Measurements from ENCODE around the gene APBB2. TPM values are rescaled to one million over a fixed set of nuclear protein-coding genes. Genes with fewer than 3 reads are reported as not detected.

Gene APBB2
- total and polyA plus RNA-seq, 2 experiments from 2014 or later, result 35.8 to 74.8 TPM

DNA sequence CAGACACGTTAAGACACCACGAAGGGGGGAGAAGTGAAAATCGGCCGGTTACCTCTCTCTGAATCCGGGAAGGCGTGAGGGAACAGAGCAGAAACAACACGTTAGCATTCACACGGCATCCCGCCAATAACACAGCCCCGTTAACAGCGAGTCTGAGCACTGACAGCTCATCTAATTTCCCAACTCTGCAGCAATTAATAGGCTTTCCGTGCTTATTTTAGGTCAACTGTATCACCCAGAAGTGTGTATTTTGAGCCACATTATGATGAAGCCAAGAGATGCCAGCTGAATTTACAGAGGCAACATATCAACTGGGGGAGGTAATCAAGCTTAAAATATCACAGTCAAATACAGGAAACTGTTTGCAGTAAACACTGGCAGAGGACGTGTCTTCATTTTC lies 372.0 kb downstream of the APBB2 start:
- Mint-ChIP-seq H3K4me3 (no peak overlapping the region), H3K27me3 (ENCODE audit: insufficient read depth, low read depth, poor library complexity) (peaks cover 1% of the 10 kb centered on the region), H3K27ac (no peak overlapping the region), H3K9me3 (no peaks in the 10 kb centered on the region), H3K4me1 (peaks cover 27% of the 10 kb centered on the region), H3K36me3 (ENCODE audit: low read depth) (peaks cover 9% of the 10 kb centered on the region; the same call in 2 of the 3 replicates)
- 0 out of 2 replicates have a peak overlapping the region, but pooled peaks have one; percentile 52 for H3K27ac ChIP-seq (ENCODE audit: low read depth)
- DNase-seq (ENCODE audit: low spot score), result no peak
- peaks cover 5% of the 10 kb centered on the region for H3K36me3 ChIP-seq (ENCODE audit: insufficient read depth)
- H2AFZ ChIP-seq, result no peak overlapping the region
- peaks cover 71% of the 10 kb centered on the region for H3K79me2 ChIP-seq (replicated peaks; ENCODE audit: insufficient read depth)
- ATAC-seq, result no peak
- no peaks in the 10 kb centered on the region for H3K9me2 ChIP-seq (ENCODE audit: insufficient read depth)
- H3K4me2 ChIP-seq, result no peak overlapping the region
- TF ChIP-seq STAT1 (IDR thresholded peaks at IDR 0.05; ENCODE audit: unreplicated experiment) (no peak), ZNF462 (CRISPR knock-in tag; IDR thresholded peaks at IDR 0.05) (no peak), EZH2 (IDR thresholded peaks at IDR 0.05; ENCODE audit: low read depth, unreplicated experiment) (no peak), ZNF114 (CRISPR knock-in tag; IDR thresholded peaks at IDR 0.05) (no peak), POLR2AphosphoS5 (IDR thresholded peaks at IDR 0.05; ENCODE audit: low read depth) (no peak), EZH2phosphoT487 (IDR thresholded peaks at IDR 0.05; ENCODE audit: unreplicated experiment) (no peak), ETS1 (IDR thresholded peaks at IDR 0.05) (no peak), NANOG (IDR thresholded peaks at IDR 0.05; ENCODE audit: borderline replicate concordance) (no peak), JUNB (IDR thresholded peaks at IDR 0.05; ENCODE audit: unreplicated experiment) (no peak), ZNF331 (CRISPR knock-in tag; IDR thresholded peaks at IDR 0.05; ENCODE audit: low read depth) (no peak)
- TF ChIP-seq, protein P1, sequence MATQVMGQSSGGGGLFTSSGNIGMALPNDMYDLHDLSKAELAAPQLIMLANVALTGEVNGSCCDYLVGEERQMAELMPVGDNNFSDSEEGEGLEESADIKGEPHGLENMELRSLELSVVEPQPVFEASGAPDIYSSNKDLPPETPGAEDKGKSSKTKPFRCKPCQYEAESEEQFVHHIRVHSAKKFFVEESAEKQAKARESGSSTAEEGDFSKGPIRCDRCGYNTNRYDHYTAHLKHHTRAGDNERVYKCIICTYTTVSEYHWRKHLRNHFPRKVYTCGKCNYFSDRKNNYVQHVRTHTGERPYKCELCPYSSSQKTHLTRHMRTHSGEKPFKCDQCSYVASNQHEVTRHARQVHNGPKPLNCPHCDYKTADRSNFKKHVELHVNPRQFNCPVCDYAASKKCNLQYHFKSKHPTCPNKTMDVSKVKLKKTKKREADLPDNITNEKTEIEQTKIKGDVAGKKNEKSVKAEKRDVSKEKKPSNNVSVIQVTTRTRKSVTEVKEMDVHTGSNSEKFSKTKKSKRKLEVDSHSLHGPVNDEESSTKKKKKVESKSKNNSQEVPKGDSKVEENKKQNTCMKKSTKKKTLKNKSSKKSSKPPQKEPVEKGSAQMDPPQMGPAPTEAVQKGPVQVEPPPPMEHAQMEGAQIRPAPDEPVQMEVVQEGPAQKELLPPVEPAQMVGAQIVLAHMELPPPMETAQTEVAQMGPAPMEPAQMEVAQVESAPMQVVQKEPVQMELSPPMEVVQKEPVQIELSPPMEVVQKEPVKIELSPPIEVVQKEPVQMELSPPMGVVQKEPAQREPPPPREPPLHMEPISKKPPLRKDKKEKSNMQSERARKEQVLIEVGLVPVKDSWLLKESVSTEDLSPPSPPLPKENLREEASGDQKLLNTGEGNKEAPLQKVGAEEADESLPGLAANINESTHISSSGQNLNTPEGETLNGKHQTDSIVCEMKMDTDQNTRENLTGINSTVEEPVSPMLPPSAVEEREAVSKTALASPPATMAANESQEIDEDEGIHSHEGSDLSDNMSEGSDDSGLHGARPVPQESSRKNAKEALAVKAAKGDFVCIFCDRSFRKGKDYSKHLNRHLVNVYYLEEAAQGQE (IDR thresholded peaks at IDR 0.05; ENCODE audit: unreplicated experiment), result no peak
- H3F3A ChIP-seq (replicated peaks; ENCODE audit: low read depth), result 0 out of 2 replicates have a peak, but pooled peaks cover 6% of the 10 kb centered on the region
- peaks cover 17% of the 10 kb centered on the region for H3K4me1 ChIP-seq (ENCODE audit: insufficient read depth)
- H3K4me3 ChIP-seq, result no peak overlapping the region
- peaks cover 29% of the 10 kb centered on the region for H4K20me1 ChIP-seq (replicated peaks; ENCODE audit: insufficient read depth)
- no peaks in the 10 kb centered on the region for H3K27me3 ChIP-seq (ENCODE audit: insufficient read depth)
